ENCODE measurements around the gene BCAS3.

GRCh38 chr17:60920107-60920506, 242.5 kb downstream of the BCAS3 start:
- no peak for TF ChIP-seq CTCF (IDR thresholded peaks at IDR 0.05)
- no peak for TF ChIP-seq POLR2A (IDR thresholded peaks at IDR 0.05)
